SK-N-MC (cell line): ENCODE data around the gene RSRC1.

Experiments
- DNase-seq: peaks from one replicate; pipeline ENCODE4 v3.0.0-alpha.2; 2011; ENCODE audit warnings: low read depth, low spot score
- H3K27ac ChIP-seq: fragments of 200-600 bp; sonication (generic); 2 replicates; pipeline ENCODE4 v1.5.1; 2016; ENCODE audit warnings: mixed run types
- H3K36me3 ChIP-seq: fragments of 200-600 bp; sonication (generic); 2 replicates; pipeline ENCODE4 v1.6.1; 2017; ENCODE audit warnings: antibody characterized with exemption, low read length, mixed read lengths; ENCODE audit not compliant: insufficient read depth
- H3K4me3 ChIP-seq: fragments of 200-600 bp; sonication (generic); 2 replicates; pipeline ENCODE4 v1.5.1; 2016
- H3K9ac ChIP-seq: fragments of 200-600 bp; sonication (generic); 2 replicates; pipeline ENCODE4 v1.8.0; 2017; ENCODE audit warnings: mixed run types, mixed read lengths; ENCODE audit not compliant: insufficient read length
- H3K9me3 ChIP-seq: fragments of 200-600 bp; sonication (generic); 2 replicates; pipeline ENCODE4 v1.6.1; 2017; ENCODE audit warnings: low read depth, mild to moderate bottlenecking, antibody characterized with exemption, low read length, moderate library complexity, mixed read lengths
- EZH2 ChIP-seq: fragments of 200-600 bp; sonication (generic); IDR thresholded peaks from one replicate; pipeline ENCODE4 v1.6.1; 2017; ENCODE audit warnings: antibody characterized with exemption
- FOXP2 ChIP-seq: optimal IDR thresholded peaks from 2 replicates; pipeline ENCODE3; 2011; ENCODE audit warnings: mild to moderate bottlenecking, moderate library complexity; ENCODE audit not compliant: insufficient read depth; ENCODE audit errors: extremely low read length, control extremely low read depth
- POLR2AphosphoS5 ChIP-seq: IDR thresholded peaks from 2 replicates; pipeline ENCODE4 v1.6.1; 2012; ENCODE audit warnings: mild to moderate bottlenecking, low read depth, low read length, borderline replicate concordance

The RSRC1 gene

GRCh38 chr3:158103887-158104327 lies 6.0 kb upstream of the RSRC1 start:
- H3K4me3 ChIP-seq, result peak overlapping the region; percentile 96; the same call in 1 of the 2 replicates
- no peaks in the 10 kb centered on the region for H3K9me3 ChIP-seq
- no peak for TF ChIP-seq FOXP2
- TF ChIP-seq POLR2AphosphoS5, result no peak
- no peak for TF ChIP-seq EZH2
- DNase-seq, result no peak
- H3K36me3 ChIP-seq, result peaks cover 35% of the 10 kb centered on the region
- no peak overlapping the region for H3K9ac ChIP-seq
- H3K27ac ChIP-seq, result no peak overlapping the region

GRCh38 chr3:158104431-158104921 lies 5.4 kb upstream of the RSRC1 start:
- H3K36me3 ChIP-seq, result peaks cover 29% of the 10 kb centered on the region
- H3K27ac ChIP-seq, result 0 out of 2 replicates have a peak overlapping the region, but pooled peaks have one; percentile 26
- H3K9me3 ChIP-seq, result no peaks in the 10 kb centered on the region
- no peak for DNase-seq
- TF ChIP-seq EZH2, result no peak
- TF ChIP-seq FOXP2, result no peak
- TF ChIP-seq POLR2AphosphoS5, result no peak
- H3K9ac ChIP-seq, result peak overlapping the region; percentile 35
- peak overlapping the region; percentile 96 for H3K4me3 ChIP-seq

GRCh38 chr3:158105119-158105709 lies 4.7 kb upstream of the RSRC1 start:
- Histone ChIP-seq H3K36me3 (peaks cover 22% of the 10 kb centered on the region), H3K9me3 (no peaks in the 10 kb centered on the region), H3K27ac (no peak overlapping the region), H3K4me3 (peak overlapping the region; percentile 96), H3K9ac (peak overlapping the region; percentile 63)
- DNase-seq, result no peak
- no peak for TF ChIP-seq FOXP2
- no peak for TF ChIP-seq POLR2AphosphoS5
- no peak for TF ChIP-seq EZH2

DNA sequence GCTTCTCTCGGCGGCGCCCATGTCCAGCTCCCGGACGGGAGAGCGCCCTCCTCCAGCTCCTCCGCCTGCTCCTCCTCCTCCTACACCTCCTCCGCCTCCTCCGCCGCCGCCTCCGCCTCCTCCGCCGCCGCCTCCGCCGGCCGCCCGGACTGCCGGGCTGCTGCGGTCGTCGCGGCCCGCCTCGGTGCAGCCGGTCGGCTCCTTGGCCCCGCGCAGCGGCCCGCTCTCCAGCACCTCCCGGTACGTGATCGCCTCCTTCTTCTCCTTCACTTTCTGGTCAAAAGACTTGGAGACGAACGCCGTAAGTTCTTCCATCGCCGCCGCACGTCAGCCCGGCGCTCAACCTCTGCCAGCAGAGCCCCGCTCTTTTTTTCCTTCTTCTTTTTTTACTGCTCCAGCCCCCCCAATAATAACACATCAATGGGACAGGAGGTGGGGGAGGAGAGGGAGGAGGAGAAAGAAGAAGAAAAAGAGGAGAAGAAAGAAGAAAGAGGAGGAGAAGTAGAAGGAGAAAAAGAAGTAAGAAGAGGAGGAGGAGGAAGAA lies 4.1 kb upstream of the RSRC1 start:
- peak overlapping the region; percentile 63 for H3K9ac ChIP-seq
- H3K9me3 ChIP-seq, result no peaks in the 10 kb centered on the region
- H3K36me3 ChIP-seq, result peaks cover 17% of the 10 kb centered on the region
- TF ChIP-seq POLR2AphosphoS5 (no peak; the same call in 1 of the 2 replicates), EZH2 (no peak), FOXP2 (no peak)
- peak overlapping the region; percentile 96 for H3K4me3 ChIP-seq
- no peak overlapping the region for H3K27ac ChIP-seq
- DNase-seq, result no peak

- no peak overlapping the region for H3K27ac ChIP-seq
- DNase-seq, result no peak
- peak overlapping the region; percentile 96 for H3K4me3 ChIP-seq
- H3K9me3 ChIP-seq, result no peaks in the 10 kb centered on the region
- no peak overlapping the region for H3K9ac ChIP-seq
- TF ChIP-seq FOXP2 (no peak), EZH2 (no peak), POLR2AphosphoS5 (no peak)
- H3K36me3 ChIP-seq, result peaks cover 8% of the 10 kb centered on the region; the same call in 1 of the 2 replicates
Measured at GRCh38 chr3:158106766-158107471, 3.0 kb upstream of the RSRC1 start.

DNA sequence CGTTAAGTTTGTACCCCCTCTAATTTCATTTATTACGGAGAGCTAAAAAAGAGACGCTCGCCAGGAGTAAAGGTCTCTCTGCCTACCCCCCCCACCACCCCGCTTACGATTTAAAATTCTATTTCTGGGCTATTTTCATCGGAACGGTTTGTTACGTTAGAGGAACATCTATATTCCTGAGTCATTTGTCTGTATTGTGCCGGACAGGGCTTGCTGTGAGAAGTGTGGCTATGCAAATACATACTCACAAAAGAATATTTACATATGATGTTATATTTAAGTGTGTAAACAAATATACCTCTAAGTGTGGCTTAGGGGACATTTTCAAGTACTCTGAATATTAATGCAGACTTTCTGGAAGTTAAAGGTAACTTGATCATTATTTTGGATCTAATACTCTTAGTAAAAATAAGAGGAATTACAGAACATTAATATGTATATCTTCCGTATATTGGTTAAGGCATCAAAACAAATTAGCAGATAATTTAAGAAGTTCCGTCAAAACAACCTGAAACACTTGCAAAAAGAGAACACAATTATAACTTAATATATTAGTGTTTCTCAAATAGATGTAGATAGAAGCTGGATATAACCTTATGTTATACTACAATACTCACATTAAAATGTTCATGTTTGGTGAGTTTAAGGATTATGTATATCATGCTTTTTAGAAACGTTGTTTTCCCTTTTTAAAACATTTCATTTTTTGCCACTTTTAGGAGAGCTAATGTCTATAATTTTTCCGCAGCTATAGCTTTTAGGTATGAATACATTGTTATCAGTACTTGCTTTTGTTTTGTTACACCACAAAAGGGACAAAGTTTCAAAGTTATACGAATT lies 2.1 kb upstream of the RSRC1 start:
- H3K9ac ChIP-seq, result no peak overlapping the region
- DNase-seq, result no peak
- peaks cover 13% of the 10 kb centered on the region for H3K36me3 ChIP-seq
- H3K4me3 ChIP-seq, result no peak overlapping the region
- no peak overlapping the region for H3K27ac ChIP-seq
- TF ChIP-seq POLR2AphosphoS5, result no peak
- TF ChIP-seq EZH2, result no peak
- TF ChIP-seq FOXP2, result no peak
- H3K9me3 ChIP-seq, result no peaks in the 10 kb centered on the region

DNA sequence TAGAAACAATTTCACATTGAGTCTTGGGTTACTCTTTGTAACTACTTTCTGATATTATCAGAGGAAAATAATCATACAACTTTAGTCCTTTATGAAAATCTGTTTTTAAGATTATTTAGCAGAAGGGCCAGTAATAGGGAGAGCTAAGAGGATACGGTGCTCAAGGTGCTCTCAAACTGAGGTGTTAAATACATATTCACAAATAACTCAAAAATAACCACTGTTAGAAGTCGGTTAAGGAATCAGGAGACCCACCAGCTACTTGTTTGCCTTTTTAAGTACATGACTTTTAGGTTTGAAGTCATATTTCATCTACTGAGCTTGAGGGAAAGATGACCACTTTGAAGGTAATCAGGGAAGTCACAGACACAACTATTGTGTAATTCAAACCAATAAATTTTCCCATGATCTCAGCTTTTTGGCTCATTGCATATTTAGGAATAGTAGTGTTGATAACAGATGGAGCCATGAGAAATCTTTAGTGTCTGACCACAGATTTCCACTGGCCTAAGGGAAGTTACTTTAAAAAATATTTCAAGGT lies 1.4 kb upstream of the RSRC1 start:
- Histone ChIP-seq H3K4me3 (0 out of 2 replicates have a peak overlapping the region, but pooled peaks have one; percentile 97), H3K9me3 (no peaks in the 10 kb centered on the region), H3K27ac (no peak overlapping the region), H3K9ac (no peak overlapping the region), H3K36me3 (peaks cover 16% of the 10 kb centered on the region)
- TF ChIP-seq FOXP2 (no peak), POLR2AphosphoS5 (no peak), EZH2 (no peak)
- DNase-seq, result no peak
